HG03108 (cell line): ENCODE measurements around the gene UHRF2.
"Not testable (repeated sequence)": the region's sequence is repeated elsewhere in the genome, so short reads cannot be mapped to it uniquely, and the experiment has no call there.

Source experiments
- ATAC-seq: cut with Tn5 transposase; IDR thresholded peaks from one replicate; pipeline ENCODE4 v1.9.1; 2021; ENCODE audit warnings: moderate library complexity; ENCODE audit not compliant: unreplicated experiment

The UHRF2 gene, protein sequence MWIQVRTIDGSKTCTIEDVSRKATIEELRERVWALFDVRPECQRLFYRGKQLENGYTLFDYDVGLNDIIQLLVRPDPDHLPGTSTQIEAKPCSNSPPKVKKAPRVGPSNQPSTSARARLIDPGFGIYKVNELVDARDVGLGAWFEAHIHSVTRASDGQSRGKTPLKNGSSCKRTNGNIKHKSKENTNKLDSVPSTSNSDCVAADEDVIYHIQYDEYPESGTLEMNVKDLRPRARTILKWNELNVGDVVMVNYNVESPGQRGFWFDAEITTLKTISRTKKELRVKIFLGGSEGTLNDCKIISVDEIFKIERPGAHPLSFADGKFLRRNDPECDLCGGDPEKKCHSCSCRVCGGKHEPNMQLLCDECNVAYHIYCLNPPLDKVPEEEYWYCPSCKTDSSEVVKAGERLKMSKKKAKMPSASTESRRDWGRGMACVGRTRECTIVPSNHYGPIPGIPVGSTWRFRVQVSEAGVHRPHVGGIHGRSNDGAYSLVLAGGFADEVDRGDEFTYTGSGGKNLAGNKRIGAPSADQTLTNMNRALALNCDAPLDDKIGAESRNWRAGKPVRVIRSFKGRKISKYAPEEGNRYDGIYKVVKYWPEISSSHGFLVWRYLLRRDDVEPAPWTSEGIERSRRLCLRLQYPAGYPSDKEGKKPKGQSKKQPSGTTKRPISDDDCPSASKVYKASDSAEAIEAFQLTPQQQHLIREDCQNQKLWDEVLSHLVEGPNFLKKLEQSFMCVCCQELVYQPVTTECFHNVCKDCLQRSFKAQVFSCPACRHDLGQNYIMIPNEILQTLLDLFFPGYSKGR

DNA sequence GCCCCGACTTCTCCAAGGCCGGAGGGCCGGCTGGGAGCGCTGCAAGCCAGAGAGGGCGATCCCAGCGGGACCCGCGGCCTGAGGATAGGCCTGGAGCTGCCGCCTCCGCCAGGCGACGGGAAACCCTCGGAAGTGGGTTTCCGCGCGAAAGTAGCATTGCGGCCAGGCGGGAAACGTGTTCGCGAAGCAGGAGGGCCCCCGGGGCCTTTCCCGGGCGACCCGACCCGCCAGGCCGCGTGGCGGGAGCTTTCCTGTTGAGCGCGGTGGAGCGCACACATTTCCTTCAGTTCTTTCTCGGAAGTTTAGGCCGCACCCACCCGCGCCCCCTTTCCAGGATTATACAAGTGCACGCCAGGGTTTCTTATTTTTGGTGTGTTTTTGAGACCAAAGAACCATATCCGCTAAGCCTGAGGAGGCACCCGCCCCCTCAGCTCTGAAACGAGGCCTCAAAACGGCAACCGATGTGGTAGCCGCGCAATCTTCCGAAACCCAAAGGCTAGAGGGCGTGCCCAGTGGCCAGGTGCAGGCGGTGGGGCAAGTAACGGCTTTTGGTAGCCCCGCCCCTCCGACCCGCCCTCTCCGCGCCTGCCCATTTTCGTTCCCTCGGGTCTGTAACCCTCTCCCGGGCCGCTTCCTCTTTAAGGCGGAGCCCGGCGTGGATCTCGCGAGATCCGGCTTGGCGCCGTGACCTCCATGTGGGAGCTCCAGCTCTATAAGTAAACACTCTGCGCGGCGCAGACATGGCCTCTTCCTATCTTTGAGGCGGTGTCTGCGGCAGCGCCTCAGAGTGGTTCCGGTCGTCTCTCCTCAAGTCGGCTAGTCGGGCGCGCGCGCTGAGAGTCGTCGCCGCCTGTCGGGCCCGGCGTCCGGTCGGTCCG lies at the start of gene UHRF2:
Gene UHRF2, plus strand, starts transcription at position 713 of the 878 bp plus-strand sequence. CDS start 292 bp downstream, outside the sequence.
- peak; percentile 84 for ATAC-seq

DNA sequence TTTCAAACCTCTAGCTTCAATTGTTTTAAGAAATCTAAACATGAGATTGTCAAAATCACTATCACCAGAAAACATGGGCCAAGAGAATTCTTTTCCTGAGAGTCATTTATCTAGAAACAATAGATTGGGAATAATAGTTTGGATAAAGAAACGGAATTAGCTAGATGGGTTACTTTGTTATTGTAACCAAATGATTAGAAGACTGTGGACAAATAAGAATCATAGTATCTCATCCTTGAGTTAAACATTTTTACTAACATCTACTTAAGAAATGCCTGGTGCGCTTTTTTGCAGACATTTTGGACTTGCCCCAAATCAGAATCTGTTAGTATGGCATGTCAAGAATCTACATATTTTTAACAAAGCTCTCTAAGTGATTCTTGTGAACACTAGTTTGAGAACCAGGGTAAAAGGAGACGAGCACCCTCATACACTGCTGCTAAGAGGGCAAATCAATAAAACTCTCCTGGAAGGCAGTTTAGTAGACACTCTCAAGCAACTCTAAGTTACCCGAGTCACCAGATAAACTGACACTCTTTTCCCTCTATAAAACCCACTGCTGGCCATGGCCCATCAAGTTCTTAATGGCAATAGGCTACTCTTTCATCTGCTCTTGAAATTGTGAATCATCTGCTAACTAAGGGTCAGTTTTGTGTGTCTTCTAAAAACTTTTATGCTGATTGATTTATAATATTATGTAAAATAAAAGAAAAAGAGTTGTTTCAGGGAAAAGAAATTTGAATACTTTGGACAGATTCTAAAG lies 45.7 kb upstream of the UHRF2 start:
- no peak for ATAC-seq

DNA sequence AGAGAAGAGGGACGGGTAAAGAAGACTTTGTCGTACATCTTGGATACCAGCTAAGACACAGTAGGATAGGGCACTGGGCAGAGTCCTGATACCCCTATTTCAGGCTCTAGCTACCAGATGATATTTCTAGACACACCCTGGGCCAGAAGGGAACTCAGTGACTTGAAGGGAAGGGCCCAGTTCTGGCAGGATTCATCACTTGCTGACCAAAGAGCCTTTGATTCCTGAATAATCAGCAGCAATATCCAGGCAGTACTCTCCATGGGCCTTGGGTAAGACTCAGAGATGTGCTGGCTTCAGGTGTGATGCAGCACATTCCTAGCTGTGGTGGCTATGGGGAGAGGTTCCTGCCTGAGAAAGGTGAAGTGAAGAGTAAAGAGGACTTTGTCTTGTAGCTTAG lies 44.2 kb upstream of the UHRF2 start:
- no peak for ATAC-seq

DNA sequence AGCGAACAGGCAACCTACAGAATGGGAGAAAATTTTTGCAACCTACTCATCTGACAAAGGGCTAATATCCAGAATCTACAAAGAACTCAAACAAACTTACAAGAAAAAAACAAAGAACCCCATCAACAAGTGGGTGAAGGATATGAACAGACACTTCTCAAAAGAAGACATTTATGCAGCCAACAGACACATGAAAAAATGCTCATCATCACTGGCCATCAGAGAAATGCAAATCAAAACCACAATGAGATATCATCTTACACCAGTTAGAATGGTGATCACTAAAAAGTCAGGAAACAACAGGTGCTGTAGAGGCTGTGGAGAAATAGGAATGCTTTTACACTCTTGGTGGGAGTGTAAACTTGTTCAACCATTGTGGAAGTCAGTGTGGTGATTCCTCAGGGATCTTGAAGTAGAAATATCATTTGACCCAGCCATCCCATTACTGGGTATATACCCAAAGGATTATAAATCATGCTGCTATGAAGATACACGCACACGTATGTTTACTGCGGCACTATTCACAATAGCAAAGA lies 31.5 kb upstream of the UHRF2 start:
- not testable (repeated sequence) for ATAC-seq

DNA sequence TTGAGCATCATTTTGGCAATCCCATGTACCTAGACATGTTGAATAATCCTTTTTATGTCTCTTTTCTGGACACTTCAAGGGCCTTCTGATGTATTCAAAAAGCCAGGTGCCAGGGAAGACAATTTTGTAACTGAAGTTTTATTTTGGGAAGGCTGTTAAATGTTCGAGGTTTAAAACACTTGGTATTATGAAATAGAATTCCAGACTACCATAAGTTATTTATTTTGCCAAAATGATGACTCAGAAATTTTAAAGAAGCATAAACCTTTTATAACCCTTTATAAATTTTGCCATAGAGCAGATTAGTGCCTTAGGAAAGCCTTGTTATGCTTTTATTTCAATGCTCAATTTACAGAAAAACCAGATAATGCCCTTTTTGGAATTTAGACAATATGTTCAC lies 30.3 kb upstream of the UHRF2 start:
- no peak for ATAC-seq

DNA sequence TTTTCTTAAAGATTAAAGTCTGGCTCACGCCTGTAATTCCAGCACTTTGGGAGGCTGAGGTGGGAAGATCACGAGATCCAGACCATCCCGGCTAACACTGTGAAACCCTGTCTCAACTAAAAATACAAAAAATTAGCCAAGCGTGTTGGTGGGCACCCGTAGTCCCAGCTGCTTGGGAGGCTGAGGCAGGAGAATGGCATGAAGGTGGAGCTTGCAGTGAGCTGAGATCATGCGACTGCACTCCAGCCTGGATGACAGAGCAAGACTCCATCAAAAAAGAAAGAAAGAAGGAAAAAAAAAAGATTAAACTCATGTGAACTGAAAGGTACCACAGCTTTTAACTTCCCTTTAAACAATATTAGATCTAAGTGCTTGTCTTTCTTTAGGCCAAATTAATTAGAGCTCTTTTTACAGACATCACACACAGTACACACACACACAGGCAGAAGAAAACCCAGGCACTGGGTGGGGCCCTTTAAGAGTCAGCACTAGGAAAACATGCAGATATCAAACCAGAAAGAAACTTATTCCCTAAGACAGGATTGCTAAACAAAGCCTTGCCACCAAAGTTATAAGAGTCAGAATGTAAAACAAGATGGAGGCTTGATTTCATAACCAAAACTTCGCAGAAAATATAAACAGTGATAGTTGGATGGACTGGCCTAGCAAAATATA lies 29.3 kb upstream of the UHRF2 start:
- no peak for ATAC-seq

DNA sequence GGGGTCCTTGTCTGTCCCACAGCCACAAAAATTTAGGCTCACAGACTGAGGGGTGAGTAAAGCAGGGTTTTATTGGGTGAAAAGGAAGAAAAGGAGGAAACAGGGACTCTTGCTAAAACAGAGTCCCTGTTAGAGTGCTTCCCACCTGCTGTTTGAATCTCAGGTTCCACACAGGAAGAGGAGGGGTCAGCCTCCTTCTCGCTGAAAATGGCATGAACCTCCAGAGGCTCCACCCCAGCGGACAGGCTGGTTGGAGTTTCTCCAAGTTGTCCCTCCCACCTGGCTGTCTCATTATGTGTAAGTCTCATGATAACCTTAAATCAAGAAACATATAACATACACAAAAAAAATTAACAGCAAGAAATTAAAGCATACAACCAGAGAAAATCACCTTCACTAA lies 28.3 kb upstream of the UHRF2 start:
- ATAC-seq: no peak

DNA sequence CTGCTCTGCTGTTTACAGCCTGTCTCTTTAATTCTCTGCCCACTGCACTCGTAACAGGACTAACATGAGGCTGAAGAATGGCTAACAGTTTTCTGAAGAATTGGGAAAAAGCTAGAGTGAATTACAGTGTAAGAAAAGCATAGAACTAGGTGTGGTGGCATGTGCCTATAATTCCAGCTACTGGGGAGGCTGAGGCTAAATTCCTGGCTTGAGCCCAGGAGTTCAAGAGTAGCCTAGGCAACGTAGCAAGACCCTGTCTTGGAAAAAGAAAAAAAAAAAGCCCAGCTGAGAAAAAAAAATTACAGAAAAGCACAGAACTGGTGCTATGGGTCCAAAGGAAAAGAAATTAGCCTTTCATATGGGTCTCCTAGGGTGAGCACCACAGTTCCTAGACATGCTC lies 13.9 kb upstream of the UHRF2 start:
- no peak for ATAC-seq

DNA sequence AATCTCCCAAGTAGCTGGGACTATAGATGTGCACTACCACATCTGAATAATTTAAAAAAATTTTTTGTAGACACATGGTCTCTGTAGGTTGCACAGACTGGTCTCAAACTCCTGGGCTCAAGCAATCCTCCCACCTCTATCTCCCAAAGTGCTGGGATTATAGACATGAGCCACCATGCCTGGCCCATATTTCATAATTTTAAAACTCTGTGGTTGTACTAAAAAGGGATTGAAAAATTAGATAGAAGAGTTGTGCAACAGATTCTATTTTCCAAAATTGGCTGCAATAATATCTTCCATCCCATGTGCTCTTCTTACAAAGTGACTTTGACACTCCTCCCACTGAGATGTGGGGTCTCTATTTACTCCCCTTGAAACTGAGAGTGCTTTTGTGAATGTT lies 7.6 kb upstream of the UHRF2 start:
- ATAC-seq: no peak

DNA sequence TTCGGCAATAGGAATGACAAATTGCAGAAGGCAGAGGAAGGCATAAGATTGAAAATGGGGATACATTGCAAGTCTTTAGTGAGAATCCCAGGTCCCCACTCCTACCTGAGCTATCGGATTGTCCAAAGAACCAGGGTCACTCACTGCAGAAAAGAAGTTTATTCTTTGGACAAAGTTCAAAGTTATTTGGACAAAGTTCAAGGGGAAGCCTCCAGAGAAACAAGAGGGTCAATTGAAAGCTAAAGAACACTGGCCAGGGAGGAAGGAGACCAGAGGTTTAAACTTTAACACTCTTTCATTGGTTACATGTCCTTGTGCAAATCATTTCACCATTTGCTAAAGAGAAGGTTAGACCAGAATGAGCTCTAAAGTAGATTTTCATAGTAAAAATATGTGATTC lies 5.2 kb upstream of the UHRF2 start:
- ATAC-seq: no peak

DNA sequence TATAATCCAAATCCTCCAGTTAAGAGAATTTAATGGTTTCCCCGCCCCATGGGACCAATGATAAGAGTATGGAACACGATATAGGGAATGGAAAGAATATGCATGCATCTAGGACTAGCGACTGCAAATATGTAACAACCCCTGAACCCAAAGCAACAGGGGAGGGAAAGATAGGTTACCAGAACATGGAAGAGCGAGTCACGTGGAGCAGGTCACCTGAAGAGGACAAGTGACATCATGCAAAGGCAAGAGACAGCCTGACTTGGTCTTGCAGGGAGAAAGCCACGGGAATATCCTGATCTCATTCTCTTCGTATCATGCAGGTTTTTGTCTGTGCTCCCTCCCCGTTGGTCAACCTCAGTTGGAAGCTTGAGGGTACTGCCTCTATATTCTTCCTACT lies 4.7 kb upstream of the UHRF2 start:
- no peak for ATAC-seq

DNA sequence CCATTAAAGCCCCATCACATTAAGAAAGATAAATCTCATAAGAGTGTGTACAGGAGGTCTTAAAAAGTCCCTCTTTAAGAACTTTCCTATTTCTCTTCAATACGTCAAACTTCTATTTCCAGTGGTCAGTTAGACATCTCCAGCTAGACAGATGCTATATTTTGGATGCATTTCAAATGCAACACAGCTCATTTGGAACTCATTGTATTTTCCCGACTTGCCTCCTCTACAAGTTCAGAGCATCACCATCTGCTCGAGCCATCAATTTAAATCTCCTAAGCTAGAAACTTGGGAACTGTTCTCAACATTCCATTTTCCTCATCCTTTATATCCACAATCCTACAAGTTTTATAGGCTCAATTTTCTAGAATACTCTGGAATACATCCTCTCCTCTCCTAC lies 3.2 kb upstream of the UHRF2 start:
- ATAC-seq: no peak

DNA sequence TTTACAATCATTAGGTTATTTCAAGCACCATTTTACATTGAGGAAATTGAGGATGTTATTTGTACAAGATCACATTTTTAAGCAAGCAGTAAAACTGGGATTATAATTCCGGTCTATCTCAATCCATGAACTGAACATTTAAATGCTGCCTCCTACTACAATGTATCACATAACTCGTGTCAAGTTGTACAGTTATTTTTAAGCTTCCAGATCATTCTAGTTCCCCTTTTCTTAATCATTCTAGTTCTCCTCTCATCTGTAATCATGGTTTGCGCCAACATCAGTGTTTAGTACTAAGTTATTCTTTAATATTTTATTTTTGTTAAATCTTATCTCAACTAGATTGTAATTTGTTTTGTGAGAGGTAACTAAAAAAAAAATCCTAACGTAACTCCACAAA lies 2.4 kb upstream of the UHRF2 start:
- no peak for ATAC-seq

DNA sequence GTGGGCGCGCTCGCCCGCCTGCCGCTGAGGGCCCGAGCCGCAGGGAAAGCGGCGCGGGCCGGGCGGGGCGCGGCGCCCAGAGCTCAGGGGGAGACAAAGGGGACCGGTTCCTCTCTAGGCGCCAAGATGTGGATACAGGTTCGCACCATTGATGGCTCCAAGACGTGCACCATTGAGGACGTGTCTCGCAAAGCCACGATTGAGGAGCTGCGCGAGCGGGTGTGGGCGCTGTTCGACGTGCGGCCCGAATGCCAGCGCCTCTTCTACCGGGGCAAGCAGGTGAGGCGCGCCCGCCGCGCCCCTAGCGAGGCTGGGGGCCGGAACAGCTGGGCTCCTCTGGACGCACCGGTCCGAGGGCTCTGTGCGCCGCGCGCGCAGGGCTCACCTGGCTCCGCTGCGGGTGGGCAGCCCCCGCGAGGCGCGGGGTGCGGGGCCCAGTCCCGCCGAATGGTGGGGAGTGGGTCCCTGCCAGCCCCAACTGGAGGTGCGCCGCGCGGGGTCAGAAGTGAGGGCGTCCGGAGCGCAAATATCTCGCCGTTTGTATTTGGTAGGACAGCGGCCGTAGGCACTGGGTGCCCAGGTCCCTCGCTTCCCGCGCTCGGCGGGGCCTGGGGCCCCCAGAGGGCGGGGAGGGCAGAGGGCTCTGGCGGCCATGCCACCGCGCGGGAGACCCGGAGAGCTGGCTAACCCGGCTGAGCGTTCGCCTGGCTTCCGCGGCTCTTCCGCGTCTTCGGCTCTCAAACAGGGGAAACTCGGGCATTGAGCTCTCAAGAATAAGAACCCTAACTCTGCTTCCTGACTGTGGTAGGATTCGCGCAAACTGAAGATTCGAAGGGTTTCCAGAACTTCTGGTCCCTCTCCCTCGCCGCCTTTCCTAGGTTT lies 607 bp downstream of the UHRF2 start:
- peak; percentile 1 for ATAC-seq

DNA sequence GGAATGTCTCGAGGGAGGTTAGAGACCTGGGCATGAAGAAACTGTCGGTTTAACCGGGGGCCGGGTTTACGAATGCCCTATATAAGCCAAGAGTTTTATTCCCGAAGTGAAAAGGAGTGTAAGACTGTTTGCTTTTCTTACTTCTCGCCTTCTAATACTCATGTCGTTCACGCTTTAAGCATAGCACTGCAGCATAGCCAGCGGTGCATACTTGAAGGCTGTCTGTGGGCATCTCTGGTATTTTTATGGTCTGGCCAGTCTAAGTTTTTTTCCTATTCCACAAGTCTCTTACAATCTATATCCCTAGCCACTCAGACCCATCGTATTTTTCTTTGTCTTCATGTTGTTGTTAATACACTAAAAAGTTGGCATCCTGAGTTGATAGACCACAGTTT lies 1.2 kb downstream of the UHRF2 start:
- no peak for ATAC-seq

DNA sequence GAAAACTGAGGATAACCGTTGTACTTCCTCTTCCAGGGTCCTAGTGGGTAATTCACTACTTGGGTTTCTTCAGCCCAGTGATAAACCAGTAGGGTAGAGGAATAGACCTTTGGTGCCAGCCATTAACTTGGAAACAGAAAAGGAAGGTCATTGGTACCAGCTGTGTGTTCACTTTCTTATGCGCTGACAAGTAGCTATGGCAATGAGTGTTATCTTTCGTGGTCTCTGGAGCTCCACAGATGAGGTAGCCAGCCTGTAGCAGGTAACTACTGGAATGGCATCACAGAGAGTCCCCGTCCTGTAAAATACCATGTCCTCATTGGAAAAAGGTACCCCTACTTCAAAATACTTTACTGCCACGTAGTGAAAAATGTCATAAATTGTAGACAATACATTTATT lies 2.3 kb downstream of the UHRF2 start:
- no peak for ATAC-seq

DNA sequence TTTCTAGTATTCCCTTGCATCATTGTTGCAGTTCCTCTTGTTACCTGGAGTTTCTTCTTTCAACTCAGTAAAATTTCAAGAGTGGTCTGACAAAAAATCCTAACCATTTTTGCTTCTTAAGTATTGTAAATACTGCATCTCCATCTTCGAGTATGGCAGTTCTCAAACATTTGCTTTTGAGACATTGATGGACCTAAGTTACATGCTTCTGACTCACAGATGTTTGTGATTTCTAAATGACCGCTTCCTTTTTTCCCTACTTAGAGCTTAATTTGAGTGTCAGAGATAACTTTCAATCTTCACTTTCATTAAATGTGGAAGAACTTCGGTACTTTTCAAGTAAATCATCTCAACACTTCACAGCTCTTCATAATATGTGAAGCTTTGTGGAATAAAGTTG lies 4.2 kb downstream of the UHRF2 start:
- ATAC-seq: no peak

DNA sequence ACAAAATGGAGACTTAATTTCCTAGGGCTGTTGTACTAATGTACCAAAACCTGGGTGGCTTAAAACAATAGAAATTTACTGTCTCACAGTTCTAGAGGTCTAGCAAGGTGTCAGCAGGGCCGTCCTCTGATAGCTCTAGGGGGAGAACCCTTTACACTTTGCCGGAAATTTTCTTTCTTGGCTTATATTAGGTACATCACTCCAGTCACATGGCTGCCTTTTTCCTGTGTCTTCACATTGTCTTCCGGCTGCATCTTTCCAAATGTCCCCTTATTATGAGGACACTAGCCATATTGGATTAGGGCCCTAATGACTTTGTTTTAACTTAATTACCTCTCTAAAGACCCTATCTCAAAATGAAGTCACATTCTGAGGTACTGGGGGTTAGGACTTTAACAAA lies 5.8 kb downstream of the UHRF2 start:
- no peak for ATAC-seq

DNA sequence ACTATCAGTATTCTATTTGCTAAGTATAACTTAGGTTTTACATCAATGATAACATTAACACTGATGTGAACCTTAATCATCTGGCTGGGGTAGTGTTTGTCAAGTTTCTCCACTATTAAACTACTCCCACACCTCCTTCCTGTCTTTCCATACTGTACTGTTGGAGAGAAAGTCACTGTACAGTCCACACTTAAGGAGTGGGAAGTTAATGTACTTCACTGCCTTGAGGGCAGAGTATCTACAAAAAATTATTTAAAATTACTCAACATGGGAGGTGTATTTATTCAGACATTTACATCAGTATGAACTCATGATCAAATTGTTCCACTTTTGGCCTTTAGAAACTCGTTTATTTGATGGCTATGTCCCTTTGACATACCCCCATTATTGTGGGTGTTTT lies 11.9 kb downstream of the UHRF2 start:
- ATAC-seq: no peak
